KMS-11 (cell line): Measurements from ENCODE around the gene CST6.

Source experiments
- H2AFZ ChIP-seq: fragments of 200-600 bp; sonication (generic); 2 replicates; pipeline ENCODE4 v1.6.1; 2016; ENCODE audit warnings: antibody characterized with exemption, mixed run types, low read depth
- H3K27ac ChIP-seq: fragments of 200-600 bp; sonication (generic); 2 replicates; pipeline ENCODE4 v1.6.1; 2016; ENCODE audit warnings: mild to moderate bottlenecking, mixed run types
- H3K27me3 ChIP-seq: fragments of 200-600 bp; sonication (generic); 2 replicates; pipeline ENCODE4 v1.6.1; 2017; ENCODE audit warnings: mild to moderate bottlenecking, low read depth, mixed run types, moderate library complexity; ENCODE audit not compliant: insufficient read depth
- H3K36me3 ChIP-seq: fragments of 200-600 bp; sonication (generic); 2 replicates; pipeline ENCODE4 v1.6.1; 2017; ENCODE audit warnings: mild to moderate bottlenecking, mixed run types; ENCODE audit not compliant: insufficient read depth
- H3K4me1 ChIP-seq: fragments of 200-600 bp; sonication (generic); 2 replicates; pipeline ENCODE4 v1.6.1; 2016; ENCODE audit warnings: mild to moderate bottlenecking, low read depth, mixed run types; ENCODE audit not compliant: poor library complexity, severe bottlenecking
- H3K4me2 ChIP-seq: fragments of 200-600 bp; sonication (generic); 2 replicates; pipeline ENCODE4 v1.7.0; 2016; ENCODE audit warnings: mild to moderate bottlenecking, mixed run types
- H3K4me3 ChIP-seq: fragments of 200-600 bp; sonication (generic); IDR thresholded peaks from 2 replicates; pipeline ENCODE4 v1.6.1; 2017; ENCODE audit warnings: low read depth, low read length, mixed read lengths; ENCODE audit not compliant: insufficient read depth
- H3K79me2 ChIP-seq: fragments of 200-600 bp; sonication (generic); 2 replicates; pipeline ENCODE4 v1.6.1; 2016; ENCODE audit warnings: low read depth, mixed run types; ENCODE audit not compliant: insufficient read depth
- H3K9ac ChIP-seq: fragments of 200-600 bp; sonication (generic); 2 replicates; pipeline ENCODE4 v1.6.1; 2016; ENCODE audit warnings: mild to moderate bottlenecking, mixed run types
- H4K20me1 ChIP-seq: fragments of 200-600 bp; sonication (generic); 2 replicates; pipeline ENCODE4 v1.6.1; 2016; ENCODE audit warnings: mild to moderate bottlenecking, mixed run types; ENCODE audit not compliant: insufficient read depth
- CTCF ChIP-seq: fragments of 200-600 bp; sonication (generic); conservative IDR thresholded peaks from 2 replicates; pipeline ENCODE4 v1.6.1; 2017; ENCODE audit warnings: low read depth, mild to moderate bottlenecking, antibody characterized with exemption, low read length, moderate library complexity, mixed read lengths

Gene CST6

GRCh38 chr11:65975771-65976170, 36.0 kb upstream of the CST6 start:
- no peak overlapping the region for H2AFZ ChIP-seq
- no peaks in the 10 kb centered on the region for H3K79me2 ChIP-seq
- no peak for TF ChIP-seq CTCF
- no peaks in the 10 kb centered on the region for H3K4me1 ChIP-seq
- no peaks in the 10 kb centered on the region for H4K20me1 ChIP-seq
- no peak overlapping the region for H3K27ac ChIP-seq
- no peak overlapping the region for H3K9ac ChIP-seq
- H3K27me3 ChIP-seq: no peaks in the 10 kb centered on the region
- H3K4me3 ChIP-seq: no peak overlapping the region
- H3K36me3 ChIP-seq: no peaks in the 10 kb centered on the region
- H3K4me2 ChIP-seq: no peak overlapping the region

DNA sequence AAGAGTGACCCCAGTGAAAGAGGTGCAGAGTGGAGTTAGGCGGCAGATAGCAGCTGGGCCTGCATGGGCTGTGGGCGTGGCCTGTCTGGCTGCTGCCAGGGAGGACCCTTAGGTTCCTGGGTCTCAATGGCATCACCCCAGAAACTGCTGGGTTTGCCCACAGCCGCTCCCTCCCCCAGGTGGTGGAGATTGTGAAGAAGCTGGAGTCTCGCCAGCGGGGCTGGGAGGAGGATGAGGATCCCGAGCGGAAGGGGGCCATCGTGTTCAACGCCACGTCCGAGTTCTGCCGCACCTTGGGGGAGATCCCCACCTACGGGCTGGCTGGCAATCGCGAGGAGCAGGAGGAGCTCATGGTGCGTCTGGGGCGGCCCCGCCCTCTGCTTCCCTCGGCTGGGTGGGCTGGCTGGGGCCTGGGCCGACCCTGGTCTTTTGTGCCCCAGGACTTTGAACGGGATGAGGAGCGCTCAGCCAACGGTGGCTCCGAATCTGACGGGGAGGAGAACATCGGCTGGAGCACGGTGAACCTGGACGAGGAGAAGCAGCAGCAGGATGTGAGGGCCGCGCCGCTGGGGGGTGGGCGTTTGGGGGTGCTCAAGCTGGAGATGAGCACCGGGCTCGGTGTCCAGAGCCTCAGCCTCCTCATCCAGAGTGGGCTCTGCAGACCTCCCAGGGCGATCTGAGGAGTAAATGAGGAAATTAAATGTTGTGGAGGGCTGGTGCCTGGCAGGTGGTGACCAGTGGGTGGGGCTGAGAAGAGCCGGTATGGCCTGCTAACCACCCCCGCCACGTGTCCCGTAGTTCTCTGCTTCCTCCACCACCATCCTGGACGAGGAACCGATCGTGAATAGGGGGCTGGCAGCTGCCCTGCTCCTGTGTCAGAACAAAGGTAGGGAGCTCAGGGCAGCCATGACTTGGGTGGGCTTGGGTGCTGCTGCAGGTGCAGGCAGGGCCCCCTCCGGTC, 35.3 kb upstream of the CST6 start:
- Histone ChIP-seq H2AFZ (no peak overlapping the region), H3K27ac (no peak overlapping the region), H3K4me1 (no peaks in the 10 kb centered on the region), H3K4me2 (no peak overlapping the region), H3K27me3 (no peaks in the 10 kb centered on the region), H3K9ac (no peak overlapping the region), H3K79me2 (no peaks in the 10 kb centered on the region), H4K20me1 (no peaks in the 10 kb centered on the region), H3K4me3 (no peak overlapping the region), H3K36me3 (no peaks in the 10 kb centered on the region)
- TF ChIP-seq CTCF: no peak

DNA sequence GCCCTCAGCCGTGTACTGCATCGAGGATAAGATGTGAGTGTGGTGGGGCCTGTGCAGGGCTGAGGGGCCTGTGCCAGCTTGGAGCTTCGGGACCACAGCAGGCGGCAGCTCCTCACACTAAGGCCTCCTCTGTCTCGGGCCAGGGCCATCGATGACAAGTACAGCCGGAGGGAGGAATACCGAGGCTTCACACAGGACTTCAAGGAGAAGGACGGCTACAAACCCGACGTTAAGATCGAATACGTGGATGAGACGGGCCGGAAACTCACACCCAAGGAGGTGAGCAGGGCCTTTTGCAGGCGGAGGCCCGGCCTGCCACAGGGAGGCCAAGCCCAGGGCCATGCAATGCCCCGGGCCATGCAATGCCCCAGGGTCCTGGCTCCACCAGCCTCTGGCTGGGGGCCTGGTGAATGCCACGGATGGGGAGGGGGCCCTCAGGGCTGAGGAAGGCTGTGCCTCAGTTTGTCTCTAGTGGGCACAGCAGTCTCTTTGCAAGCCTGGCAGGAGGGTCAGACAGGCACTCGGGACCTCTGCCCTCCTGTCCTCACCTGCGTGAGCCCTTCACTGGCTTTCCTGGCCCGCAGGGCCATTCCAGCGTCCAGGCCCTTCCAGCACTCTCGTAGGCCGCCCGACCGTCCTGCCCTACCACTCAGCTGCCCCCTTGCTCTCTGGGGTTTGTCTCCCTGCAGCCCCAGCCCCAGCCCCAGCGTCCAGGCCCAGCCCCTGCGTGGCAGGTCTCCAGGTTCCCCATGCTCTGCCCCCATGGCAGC, 34.0 kb upstream of the CST6 start:
- no peak overlapping the region for H3K9ac ChIP-seq
- H3K4me3 ChIP-seq: no peak overlapping the region
- no peaks in the 10 kb centered on the region for H4K20me1 ChIP-seq
- no peaks in the 10 kb centered on the region for H3K4me1 ChIP-seq
- no peaks in the 10 kb centered on the region for H3K79me2 ChIP-seq
- no peak overlapping the region for H3K4me2 ChIP-seq
- H3K27ac ChIP-seq: no peak overlapping the region
- no peak overlapping the region for H2AFZ ChIP-seq
- H3K36me3 ChIP-seq: no peaks in the 10 kb centered on the region
- no peaks in the 10 kb centered on the region for H3K27me3 ChIP-seq
- no peak for TF ChIP-seq CTCF

- Histone ChIP-seq H3K4me2 (no peak overlapping the region), H3K4me3 (no peak overlapping the region), H3K27ac (no peak overlapping the region), H4K20me1 (no peaks in the 10 kb centered on the region), H2AFZ (no peak overlapping the region), H3K9ac (no peak overlapping the region), H3K79me2 (no peaks in the 10 kb centered on the region), H3K36me3 (no peaks in the 10 kb centered on the region), H3K4me1 (no peaks in the 10 kb centered on the region), H3K27me3 (no peaks in the 10 kb centered on the region)
- TF ChIP-seq CTCF: no peak
Observed at GRCh38 chr11:65978391-65979238, 33.2 kb upstream of the CST6 start.
